Activated gamma-delta T cell treated with anti-CD3 and anti-CD28 coated beads, Interleukin-2, amount 50 U/mL, for 16 hours (primary cell): ENCODE data around the gene MINPP1.
"Not testable (repeated sequence)": the region's sequence is repeated elsewhere in the genome, so short reads cannot be mapped to it uniquely, and the experiment has no call there.

Experiments
- DNase-seq: peaks from one replicate; pipeline ENCODE4 v3.0.0-alpha.2; 2020; ENCODE audit warnings: low read depth

The MINPP1 gene

GRCh38 chr10:87504640-87505365, at the start of gene MINPP1:
TSS of gene MINPP1 (plus strand) at chr10:87504893. CDS start at chr10:87504916, 23 bp downstream.
- peak; percentile 66 for DNase-seq

- DNase-seq: not testable (repeated sequence)
Measured at GRCh38 chr10:87456586-87457220, 48.0 kb upstream of the MINPP1 start.

DNA sequence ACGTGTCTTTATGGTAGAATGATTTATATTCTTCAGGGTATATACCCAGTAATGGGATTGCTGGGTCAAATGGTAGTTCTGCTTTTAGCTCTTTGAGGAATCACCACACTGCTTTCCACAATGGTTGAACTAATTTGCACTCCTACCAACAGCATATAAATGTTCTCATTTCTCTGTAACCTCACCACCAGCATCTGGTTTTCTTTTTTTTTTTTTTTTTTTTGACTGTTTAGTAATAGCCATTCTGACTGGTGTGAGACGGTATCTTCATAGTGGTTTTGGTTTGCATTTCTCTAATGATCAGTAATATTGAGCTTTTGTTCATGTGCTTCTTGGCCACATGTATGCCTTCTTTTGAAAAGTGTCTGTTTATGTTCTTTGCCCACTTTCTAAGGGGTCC, 42.9 kb upstream of the MINPP1 start:
- DNase-seq: not testable (repeated sequence)

DNA sequence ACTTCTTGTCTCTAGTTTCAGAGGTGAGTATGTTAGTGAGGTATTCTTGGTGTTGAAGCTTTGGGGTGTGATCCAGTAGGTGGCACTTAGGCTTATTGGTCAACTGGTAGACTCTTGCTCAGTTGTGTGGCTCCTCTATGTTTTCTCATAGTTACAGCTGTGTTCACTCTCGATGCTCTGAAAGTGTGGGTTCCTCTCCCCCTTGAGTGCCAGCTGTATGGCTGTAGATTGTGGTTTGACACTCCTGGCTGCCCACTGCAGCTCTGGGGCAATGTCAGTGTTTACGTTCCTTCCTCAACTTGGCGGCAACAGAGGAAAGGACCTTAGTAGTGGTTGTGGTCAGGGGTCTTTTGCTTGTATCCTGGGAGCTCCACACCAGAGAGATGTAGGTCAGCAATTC, 37.8 kb upstream of the MINPP1 start:
- DNase-seq: not testable (repeated sequence)

- not testable (repeated sequence) for DNase-seq
Measured at GRCh38 chr10:87488733-87489132, 16.0 kb upstream of the MINPP1 start.

- DNase-seq: not testable (repeated sequence)
Measured at GRCh38 chr10:87490285-87490684, 14.4 kb upstream of the MINPP1 start.

DNA sequence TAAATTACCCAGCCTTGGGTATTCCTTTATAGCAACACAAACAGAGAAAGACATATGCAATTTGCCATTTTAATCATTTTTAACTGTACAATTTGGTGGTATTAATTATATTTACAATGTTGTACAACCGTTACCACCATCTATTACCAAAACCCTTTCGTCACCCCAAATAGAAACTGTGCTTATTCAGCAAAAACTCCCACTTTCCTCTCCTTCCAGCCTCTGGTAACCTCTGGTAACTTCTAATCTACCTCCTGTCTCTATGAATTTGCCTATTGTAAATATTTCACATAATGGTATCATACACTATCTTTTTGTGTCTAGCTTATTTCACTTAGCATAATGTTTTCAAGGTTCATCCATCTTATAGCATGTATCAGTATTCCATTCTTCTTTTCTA, 12.2 kb upstream of the MINPP1 start:
- not testable (repeated sequence) for DNase-seq

DNA sequence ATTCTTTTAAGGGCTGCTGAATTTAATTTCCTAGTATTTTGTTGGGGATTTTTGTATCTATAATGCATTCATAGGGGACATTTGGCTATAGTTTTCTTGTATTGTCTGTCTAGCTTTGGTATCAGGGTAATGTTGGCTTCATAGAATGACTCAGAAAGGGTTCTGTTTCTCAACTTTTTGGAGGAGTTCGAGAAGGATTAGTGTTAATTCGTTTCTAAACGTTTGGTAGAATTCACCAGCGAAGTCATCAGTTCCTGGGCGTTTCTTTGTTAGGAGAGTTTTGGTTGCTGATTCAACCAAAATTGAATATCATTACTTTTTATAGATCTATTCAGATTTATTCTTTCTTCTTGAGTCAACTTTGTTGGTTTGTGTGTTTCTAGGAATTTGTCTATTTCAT, 9.2 kb upstream of the MINPP1 start:
- not testable (repeated sequence) for DNase-seq

DNA sequence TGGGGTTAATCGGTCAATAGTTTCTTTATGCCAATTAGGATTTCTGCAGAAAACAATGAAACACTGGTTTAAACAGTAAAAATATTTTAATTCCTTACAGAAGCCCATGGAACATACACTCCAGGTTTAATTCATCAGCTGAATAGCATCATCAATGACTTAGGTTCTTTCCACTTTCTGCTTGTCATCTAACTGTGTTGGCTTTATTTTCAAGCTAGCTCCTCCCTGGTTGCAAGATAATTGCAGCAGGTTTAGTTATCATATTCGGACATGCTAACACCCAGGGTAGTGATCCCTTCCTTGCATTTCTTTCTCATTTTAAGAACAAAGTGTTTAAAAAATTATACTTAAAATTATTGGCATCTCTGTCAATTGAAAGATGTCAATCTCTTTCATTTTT, 7.3 kb upstream of the MINPP1 start:
- DNase-seq: not testable (repeated sequence)

DNA sequence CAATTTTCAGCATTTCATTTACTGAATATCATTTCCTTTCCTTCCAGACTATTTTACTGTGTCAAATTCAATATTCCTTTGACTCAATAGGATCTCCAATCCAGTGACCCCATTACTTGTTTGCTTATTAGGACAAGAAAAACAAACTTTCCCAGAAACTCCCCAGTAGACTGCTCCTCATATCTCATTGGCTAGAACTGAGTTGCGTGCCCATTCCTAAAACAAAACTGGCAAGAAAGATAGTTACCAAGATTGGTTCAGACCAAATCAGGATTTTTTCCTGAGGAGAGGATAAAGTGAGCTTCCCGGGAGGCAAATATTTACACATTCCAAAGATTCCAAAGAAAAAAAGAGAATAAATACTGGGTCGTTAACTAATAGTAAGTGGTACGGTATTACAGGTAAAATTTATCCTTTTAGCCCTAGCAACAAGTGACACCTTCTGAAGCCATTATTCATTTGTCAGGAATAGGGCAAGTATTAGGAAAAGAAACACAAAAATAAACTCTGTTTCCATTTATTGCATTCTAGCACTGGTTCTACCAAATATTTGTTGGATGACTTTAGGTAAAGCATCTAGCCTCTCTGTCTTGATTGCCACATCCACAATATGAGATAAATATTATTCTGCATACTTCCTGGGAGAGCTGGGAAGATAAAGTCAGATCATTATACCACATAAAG, 6.4 kb upstream of the MINPP1 start:
- not testable (repeated sequence) for DNase-seq

GRCh38 chr10:87500646-87501048, 4.0 kb upstream of the MINPP1 start:
- DNase-seq: no peak

- no peak for DNase-seq
Measured at GRCh38 chr10:87503401-87503800, 1.3 kb upstream of the MINPP1 start.

- DNase-seq: no peak
Measured at GRCh38 chr10:87503886-87504285, 807 bp upstream of the MINPP1 start.

DNA sequence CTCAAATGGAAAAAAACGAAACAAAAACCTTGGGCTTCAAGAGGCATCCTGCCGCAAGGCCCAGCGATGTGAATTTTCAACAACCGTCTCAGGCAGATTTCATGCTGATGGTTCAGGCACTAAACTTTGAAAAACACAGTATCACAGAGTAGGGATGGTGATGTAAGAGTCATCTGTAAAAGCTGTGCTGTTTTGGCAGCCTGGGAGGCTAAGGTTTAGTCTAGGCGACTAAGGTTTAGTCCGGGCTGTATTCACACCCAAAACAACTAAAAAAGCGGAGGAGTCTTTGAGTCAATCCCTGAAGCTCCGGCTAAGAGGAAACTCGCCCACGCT, 420 bp upstream of the MINPP1 start:
- DNase-seq: no peak

GRCh38 chr10:87505366-87506111, 846 bp downstream of the MINPP1 start:
- peak; percentile 6 for DNase-seq

DNA sequence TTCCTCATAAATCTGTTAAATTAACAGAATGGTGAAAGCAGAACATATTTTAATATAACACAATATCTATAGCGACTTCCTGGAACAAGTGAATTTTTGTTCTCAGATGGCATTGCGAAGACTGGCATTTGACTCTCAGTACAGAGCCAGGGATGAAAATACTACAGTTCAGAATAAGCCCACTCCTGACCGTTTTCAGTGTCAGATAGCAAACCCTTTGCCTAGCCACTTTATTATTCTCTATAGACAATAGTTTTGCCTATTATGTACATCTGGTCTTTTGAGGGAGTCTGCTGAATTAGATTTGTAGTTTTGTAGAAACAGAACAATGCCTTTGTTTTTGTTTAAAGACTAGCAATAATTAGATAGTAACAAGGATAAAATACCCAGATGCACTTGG, 2.3 kb downstream of the MINPP1 start:
- no peak for DNase-seq

GRCh38 chr10:87507879-87508483, 3.3 kb downstream of the MINPP1 start:
- no peak for DNase-seq

- DNase-seq: no peak
Measured at GRCh38 chr10:87508837-87509236, 4.1 kb downstream of the MINPP1 start.

- no peak for DNase-seq
Measured at GRCh38 chr10:87510025-87510424, 5.3 kb downstream of the MINPP1 start.

- DNase-seq: no peak
Measured at GRCh38 chr10:87511526-87511925, 6.8 kb downstream of the MINPP1 start.

DNA sequence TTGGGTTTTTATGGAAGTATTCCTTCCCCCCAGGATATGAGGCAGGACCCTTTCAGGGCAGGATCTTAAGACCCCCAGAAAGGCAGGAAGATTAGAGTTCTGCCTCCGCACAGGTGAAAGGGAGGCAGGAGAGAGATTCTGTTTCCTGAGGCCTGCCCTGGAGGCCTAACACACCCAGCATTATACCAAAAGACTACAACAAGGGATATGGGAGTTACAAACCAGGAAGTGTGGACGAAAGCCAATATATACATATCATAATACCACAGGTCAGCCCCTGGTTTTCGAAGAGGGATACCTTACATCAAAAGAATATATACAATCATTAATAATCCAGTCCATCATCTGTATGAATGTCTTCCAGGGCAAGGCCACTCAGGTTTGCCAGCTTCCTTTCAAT, 14.2 kb downstream of the MINPP1 start:
- DNase-seq: no peak

- no peak for DNase-seq
Measured at GRCh38 chr10:87519582-87519981, 14.9 kb downstream of the MINPP1 start.
